Measurements from ENCODE around the gene CR1.

- TF ChIP-seq, protein P1, sequence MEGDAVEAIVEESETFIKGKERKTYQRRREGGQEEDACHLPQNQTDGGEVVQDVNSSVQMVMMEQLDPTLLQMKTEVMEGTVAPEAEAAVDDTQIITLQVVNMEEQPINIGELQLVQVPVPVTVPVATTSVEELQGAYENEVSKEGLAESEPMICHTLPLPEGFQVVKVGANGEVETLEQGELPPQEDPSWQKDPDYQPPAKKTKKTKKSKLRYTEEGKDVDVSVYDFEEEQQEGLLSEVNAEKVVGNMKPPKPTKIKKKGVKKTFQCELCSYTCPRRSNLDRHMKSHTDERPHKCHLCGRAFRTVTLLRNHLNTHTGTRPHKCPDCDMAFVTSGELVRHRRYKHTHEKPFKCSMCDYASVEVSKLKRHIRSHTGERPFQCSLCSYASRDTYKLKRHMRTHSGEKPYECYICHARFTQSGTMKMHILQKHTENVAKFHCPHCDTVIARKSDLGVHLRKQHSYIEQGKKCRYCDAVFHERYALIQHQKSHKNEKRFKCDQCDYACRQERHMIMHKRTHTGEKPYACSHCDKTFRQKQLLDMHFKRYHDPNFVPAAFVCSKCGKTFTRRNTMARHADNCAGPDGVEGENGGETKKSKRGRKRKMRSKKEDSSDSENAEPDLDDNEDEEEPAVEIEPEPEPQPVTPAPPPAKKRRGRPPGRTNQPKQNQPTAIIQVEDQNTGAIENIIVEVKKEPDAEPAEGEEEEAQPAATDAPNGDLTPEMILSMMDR (IDR thresholded peaks at IDR 0.05) = no peak
- TF ChIP-seq POLR2A (IDR thresholded peaks at IDR 0.05) = no peak
- no peak for TF ChIP-seq EP300 (IDR thresholded peaks at IDR 0.05)
Measured at GRCh38 chr1:207628776-207629175, 132.8 kb downstream of the CR1 start.
